Activated CD4-positive, CD25-positive, alpha-beta regulatory T cell (primary cell): ENCODE data around the gene SLC35E1.
A peak's percentile ranks its signal among the peaks of the same experiment; 100 is the strongest.
"Not testable (repeated sequence)": the region's sequence is repeated elsewhere in the genome, so short reads cannot be mapped to it uniquely, and the experiment has no call there.

Experiments used
- DNase-seq, 4 experiments: peaks; one replicate each; lab custom pipeline; 2025; lab: John Stamatoyannopoulos, UW

The SLC35E1 gene

GRCh38 chr19:16581145-16581970 is 9.1 kb upstream of the SLC35E1 start:
- no peak for DNase-seq

- DNase-seq: no peak
Observed at GRCh38 chr19:16579381-16579780, 7.2 kb upstream of the SLC35E1 start.

- DNase-seq: no peak
Observed at GRCh38 chr19:16577531-16577985, 5.3 kb upstream of the SLC35E1 start.

GRCh38 chr19:16576690-16577530 is 4.7 kb upstream of the SLC35E1 start:
- DNase-seq: no peak

DNA sequence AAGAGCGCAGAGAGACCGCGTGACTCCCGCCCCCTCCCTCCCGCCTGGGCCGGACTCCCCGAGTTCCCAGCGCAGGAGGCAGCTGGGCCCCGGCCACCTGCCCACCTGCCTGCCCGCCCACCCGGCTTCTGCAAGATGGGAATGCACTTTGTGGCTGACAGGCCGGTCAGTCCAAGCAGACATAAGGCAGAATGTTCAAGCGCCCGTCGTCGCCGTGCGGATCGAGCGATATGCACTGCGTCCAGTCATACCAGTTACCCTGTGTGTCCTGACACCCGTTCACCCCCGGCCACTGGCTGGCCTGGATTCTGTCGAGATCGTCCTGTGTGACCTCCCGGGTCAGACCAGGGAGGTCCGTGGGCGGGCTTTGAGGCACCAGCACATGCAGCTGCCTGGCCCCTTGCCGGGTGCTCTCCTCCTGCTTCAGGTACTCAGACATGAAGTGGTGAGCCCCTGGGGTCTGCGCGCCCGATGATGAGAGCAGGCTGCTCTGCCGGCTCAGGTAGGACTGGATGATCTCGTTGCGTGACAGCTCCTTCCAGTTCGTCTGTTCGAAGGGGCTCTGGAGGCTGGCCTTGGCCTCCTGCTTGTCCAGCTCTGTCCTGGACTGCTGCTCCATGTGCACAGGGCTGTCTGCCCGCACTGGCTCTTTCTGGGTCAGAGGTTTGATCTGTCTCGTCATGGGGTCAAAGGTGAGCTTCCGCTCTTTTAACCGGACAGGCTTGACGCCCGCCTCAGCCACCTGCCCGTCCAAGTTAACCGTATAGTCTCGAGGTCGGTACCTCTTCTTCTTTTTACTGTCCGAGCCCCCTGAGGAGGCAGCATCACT is 3.9 kb upstream of the SLC35E1 start:
- DNase-seq: no peak

DNA sequence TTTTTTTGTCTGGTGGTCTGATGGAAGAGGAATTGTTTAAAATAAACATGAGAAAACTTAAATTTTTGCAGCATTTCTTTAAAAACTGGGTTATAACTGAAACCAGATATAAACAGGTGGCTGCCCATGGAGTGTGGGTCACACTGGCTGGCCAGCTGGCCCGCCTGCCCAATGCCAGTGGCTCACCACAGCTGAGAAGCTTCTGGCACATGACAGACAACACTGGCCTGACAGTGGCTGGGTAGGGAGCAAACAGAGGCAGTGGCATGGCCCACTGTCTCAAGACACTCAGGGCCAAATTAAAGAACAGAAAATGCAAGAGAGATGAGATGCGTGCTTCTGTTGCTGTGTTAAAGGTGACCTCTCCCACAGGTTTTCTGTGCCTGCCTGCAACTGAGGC is 3.1 kb upstream of the SLC35E1 start:
- no peak for DNase-seq

DNA sequence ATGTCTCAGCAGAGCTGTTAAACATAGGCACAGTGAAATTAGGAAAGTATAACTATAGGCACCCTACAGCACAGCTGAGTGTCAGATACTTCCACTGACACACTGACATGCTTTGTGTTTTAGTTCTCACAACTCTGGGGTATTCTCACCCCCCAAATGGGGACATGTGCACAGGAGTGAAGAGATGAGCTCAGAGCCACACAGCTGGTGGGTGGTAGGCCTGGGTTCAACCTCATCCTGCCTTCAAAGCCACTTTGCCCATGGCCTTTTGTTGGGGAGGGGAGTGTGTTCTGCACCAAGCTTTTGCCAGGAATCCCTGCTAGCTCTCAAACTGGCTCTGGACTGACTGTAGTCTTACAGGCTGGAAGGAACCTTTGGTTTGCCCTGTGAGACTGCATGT is 1.7 kb upstream of the SLC35E1 start:
- DNase-seq: no peak

DNA sequence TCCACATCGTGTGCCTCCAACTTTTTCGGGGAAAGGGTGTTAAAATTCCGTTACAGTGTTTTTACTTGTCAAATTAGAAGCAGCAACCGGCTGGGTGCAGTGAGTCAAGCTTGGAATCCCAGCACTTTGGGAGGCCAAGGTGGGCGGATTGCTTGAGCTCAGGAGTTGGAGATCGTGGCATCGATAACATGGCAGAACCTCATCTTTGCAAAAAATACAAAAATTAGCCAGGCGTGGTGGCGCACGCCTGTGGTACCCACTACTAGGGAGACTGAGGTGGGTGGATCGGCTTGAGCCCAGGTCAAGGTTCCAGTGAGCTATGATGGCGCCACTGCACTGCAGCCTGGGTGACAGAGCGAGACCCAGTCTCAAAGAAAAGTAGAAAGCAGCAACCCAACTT is 1.1 kb upstream of the SLC35E1 start:
- DNase-seq: no peak

DNA sequence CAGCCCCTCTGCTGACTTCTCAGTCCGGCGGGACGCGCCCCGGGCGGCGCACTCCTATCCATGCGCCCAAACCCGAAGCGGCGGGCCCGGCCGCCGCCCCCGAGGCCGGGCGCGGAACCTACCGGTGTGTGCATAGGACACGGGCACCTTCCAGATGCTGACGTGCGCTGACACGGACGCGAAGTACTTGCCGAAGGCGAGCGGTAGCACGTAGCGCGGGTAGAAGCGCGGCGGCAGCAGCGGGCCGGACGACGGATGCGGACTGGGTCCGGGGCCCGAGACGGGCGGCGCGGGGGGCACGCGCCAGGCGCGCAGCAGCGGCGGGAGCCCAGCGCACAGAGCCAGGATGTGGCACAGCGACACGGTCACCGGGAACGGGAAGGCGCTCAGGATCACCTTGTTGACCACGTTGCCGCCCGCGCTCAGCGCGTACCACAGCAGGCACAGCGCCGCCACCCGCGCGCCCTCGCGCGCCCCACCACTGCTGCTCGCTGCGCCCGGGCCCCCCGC is 338 bp downstream of the SLC35E1 start:
- DNase-seq: no peak

DNA sequence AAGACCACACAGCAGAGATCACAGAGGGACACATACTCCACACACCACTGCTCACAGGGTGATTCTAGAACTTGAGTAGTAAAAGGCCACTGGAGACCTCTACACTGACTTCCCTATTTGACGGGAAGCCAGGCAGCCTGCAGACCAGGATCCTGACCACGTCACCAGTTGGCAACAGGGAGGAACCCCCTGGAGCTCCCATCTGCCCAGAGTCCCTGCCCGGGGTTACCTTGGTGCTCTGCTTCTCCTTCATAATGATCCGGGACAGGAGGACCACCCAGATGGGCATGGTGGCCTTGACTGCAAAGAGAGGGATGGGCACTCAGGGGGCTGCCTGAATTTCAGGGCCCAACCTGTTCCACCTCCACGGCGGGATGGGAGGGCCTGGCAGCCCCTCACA is 932 bp downstream of the SLC35E1 start:
- DNase-seq: no peak

DNA sequence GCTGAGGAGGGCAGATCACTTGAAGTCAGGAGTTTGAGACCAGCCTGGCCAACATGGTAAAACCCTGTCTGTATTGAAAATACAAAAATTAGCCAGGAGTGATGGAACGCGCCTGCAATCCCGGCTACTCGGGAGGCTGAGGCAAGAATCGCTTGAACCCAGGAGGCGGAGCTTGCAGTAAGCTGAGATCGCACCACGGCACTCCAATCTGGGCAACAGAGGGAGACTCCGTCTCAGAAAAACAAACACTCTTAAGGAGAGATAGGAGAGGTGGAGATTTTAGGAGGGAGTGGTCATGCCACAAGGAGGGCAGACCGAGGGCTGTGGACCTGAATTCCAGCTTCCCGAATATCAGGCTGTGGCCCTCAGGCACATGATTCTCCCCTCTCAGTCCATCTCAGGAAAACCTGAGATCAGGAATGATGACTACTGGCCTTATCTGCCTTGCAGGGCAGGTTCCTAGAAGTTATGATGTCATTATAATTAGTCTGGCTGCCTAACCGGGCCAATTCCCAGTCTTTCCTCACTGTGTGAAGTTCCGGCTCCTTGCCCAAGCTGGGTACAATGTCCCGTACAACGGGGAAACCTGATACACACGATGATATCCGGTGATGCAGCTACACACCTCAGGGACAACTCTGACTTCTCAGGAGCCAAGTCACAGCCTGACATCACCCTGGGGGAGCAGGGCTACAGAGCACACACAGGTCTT is 2.5 kb downstream of the SLC35E1 start:
- DNase-seq: no peak

- no peak for DNase-seq
Observed at GRCh38 chr19:16566702-16567101, 5.5 kb downstream of the SLC35E1 start.

GRCh38 chr19:16566161-16566560 is 6.1 kb downstream of the SLC35E1 start:
- peak in 3 of 4 experiments; percentile 21 to 63 (median 59) for DNase-seq

- no peak for DNase-seq
Observed at GRCh38 chr19:16564842-16565241, 7.4 kb downstream of the SLC35E1 start.

- no peak for DNase-seq
Observed at GRCh38 chr19:16562608-16563025, 9.6 kb downstream of the SLC35E1 start.

- no peak for DNase-seq
Observed at GRCh38 chr19:16561382-16561781, 10.8 kb downstream of the SLC35E1 start.

GRCh38 chr19:16559780-16560276 is 12.4 kb downstream of the SLC35E1 start:
- no peak for DNase-seq

DNA sequence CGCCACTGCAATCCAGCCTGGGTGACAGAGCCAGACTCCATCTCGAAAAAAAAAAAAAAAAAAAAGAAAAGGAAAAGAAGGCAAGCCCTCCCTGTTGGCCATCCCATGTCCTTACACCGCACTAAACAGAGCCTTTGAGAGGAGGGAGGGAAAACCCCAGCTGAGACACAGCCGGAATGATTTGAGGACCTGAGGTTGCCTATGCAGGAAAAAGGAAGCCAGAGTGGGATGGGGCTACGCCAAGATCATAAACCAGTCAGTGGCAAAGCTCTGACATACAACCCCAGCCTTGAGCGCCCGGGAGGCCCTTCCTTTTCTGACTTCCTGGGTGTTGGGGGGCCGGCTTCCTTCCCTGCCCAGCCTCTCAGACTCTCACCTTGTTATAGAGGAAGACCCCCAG is 17.4 kb downstream of the SLC35E1 start:
- no peak for DNase-seq

DNA sequence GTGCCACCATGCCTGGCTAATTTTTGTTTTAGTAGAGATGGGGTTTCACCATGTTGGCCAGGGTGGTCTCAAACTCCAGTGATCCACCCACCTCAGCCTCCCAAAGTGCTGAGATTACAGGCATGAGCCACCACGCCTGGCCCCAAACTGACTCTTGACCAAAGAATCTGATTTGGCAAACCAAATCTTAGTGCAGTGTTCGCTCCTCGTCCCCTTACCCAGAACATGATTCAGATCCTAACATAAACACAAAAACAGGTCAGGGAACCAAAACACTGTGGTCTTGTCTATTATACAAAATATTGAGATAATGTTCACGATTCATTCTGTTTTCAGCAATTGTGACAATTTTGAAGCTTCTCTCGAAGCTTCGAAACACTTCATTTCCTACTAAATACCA is 20.3 kb downstream of the SLC35E1 start:
- DNase-seq: not testable (repeated sequence)

GRCh38 chr19:16548956-16549355 is 23.3 kb downstream of the SLC35E1 start:
- DNase-seq: no peak
